HG03095 (cell line): ENCODE data around the gene TMEM132D.

Experiments
- ATAC-seq: cut with Tn5 transposase; IDR thresholded peaks from one replicate; pipeline ENCODE4 v1.9.1; 2021; ENCODE audit warnings: moderate library complexity; ENCODE audit not compliant: unreplicated experiment

TMEM132D gene

GRCh38 chr12:129750421-129750820 lies 153.4 kb downstream of the TMEM132D start:
- no peak for ATAC-seq

DNA sequence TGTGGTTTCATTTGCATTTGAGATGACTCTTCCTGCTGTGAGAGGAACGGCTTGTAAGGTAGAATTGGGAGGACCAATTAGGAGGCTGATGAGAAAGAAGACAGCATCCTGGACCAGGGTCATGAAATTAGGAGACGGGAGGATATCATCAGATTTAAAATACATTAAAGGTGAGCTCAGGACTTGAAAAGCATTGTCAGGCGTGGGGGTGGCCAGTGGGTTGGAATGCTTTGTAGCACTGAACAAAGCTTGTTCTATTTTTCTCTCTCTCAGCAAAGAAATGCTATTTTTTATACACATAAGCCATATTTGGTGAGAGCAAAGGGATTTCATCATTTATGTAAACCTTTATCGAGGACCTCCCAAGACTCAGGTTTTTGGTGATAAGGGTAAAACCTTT lies 157.5 kb downstream of the TMEM132D start:
- ATAC-seq: no peak

DNA sequence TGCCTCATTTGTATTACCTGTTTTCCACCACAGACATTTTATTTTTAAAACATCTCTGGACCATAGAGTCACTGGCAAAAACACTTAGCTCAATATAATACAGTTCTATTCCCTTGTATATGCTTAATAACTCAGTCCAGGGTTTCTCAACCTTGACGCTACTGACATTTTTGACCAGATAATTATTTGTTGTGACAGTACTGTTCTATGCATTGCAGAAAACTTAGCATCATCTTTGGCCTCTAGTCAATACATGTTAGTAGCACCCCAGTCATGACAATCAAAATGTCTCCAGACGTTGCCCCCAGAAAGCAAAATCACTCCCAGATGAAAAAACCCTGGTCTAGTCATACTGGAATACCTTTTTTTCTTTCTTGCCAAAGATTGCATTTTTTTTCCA lies 174.7 kb downstream of the TMEM132D start:
- no peak for ATAC-seq

DNA sequence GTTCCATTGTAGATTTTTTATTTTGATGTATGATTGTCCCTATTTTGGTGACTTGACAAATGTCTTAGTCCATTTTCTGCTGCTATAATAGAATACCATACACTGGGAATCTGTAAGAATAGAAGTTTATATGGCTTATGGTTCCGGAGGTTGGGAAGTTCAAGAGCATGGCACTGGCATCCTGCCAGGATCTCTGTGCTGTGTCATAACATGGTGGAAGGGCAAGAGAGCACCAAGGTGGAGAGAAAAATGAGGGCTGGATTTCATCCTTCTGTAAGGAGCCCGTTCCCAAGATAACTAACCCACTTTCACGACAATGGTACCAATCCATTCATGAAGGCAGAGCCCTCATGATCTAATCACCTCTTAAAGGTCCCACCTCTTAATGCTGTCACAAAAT lies 176.7 kb downstream of the TMEM132D start:
- no peak for ATAC-seq

DNA sequence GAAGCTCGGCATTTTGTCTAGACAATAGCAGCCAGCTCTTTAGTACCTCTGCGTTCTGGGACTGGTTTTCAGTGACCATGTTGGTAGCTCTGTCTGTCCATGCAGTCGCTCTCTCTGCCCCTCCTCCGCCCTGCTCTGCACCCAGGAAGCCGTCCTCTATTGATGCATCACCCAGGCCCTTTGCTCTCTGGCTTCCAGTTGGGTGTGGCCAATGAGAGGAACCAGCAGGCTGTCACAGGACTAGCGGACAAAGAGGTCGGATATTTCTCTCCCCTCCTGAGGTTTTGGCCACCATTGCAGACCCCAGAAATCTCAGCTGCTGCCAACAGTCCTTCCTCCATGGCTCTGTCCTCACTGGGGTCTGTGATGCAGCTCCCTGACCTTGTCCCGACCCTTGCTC lies 180.6 kb downstream of the TMEM132D start:
- ATAC-seq: no peak

- no peak for ATAC-seq
Observed at GRCh38 chr12:129720618-129721017, 183.2 kb downstream of the TMEM132D start.

- no peak for ATAC-seq
Observed at GRCh38 chr12:129719416-129719815, 184.4 kb downstream of the TMEM132D start.

- ATAC-seq: no peak
Observed at GRCh38 chr12:129717438-129717837, 186.4 kb downstream of the TMEM132D start.

DNA sequence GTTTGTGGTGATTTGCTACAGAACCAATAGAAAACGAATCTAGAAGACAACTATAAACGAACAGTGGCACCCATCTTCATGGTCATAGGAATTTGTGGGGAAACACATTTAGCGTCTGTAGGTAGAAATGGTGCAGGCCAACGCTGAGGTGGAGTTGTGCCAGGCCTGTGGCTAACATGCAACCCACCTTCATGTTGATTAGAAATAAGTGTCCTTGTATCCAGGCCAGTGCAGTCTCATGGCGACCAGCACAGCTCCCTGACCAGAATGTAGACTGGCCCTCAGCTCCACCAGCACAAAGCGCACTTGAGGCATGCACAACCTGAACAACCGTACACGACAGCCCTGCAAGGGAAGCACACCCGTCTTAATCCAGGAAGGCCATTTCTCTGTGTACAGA lies 187.0 kb downstream of the TMEM132D start:
- no peak for ATAC-seq

- no peak for ATAC-seq
Observed at GRCh38 chr12:129706716-129707115, 197.1 kb downstream of the TMEM132D start.

DNA sequence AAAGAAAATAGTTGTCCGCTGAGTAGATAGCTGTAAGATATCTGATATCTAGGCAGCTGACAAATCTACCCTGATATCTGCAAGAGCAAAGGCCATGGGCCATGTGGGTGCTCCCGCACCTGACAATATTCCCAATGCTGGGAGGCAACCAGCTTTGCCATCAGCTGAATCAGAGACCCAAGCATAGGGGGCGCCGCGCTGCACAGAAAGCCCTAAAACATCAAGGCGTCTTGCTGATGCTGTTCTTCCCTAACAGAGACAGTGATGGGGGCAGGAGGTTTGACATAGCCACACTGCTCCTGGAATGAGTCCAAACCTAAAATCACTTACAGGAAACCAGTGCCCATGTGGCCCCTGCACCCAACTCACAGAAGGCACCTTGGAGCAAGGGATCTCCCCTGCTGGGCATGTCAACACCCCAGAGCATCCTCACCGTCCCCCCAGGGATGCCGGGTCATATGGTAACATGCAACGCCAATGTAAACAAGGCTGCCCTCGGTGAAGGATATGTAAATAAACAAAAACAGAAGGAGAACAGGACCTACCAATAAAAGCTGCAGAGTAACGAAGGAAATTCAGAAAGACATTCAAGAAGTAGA lies 199.5 kb downstream of the TMEM132D start:
- no peak for ATAC-seq

GRCh38 chr12:129701631-129702101 lies 202.2 kb downstream of the TMEM132D start:
- no peak for ATAC-seq

- ATAC-seq: no peak
Observed at GRCh38 chr12:129700036-129700435, 203.8 kb downstream of the TMEM132D start.

GRCh38 chr12:129696926-129697325 lies 206.9 kb downstream of the TMEM132D start:
- no peak for ATAC-seq

DNA sequence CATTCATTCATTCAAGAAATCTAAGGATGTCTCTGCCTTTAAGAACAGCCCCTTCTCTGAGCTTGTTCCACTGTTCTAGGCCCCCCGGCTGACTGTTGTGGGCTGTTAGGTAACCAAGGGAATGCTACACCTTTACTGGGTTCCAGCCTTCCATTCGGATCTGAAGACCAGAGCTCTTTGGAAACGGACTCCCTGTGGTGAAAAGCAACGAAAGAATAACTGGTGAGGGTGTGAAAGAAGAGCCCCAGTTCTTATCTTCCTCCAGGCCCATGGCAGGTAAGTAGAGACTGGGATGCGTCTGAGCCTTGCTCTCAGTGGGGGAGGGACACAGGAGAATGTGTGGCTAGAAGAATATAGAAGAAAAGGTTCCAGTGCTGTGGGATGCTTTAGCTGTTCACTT lies 207.4 kb downstream of the TMEM132D start:
- ATAC-seq: no peak

- ATAC-seq: no peak
Observed at GRCh38 chr12:129693731-129694130, 210.1 kb downstream of the TMEM132D start.

DNA sequence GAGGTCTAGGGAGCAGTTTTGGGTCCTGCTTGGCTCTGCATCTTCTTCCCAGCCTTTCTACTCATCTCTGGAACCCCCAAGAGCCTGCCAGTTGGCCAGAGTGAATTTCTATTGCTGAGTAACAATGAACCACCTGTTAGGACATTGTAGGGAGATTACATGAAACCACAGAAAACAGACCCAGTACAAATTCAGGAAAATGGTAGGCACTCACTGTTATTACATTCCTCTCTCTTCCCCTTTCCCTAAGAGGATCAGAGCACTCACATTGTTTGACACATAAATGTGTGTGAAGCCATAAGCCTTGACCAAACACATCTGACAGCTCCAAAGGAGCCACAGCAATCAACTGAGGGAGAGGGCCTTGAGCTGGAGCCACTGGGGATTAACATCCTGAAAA lies 216.1 kb downstream of the TMEM132D start:
- no peak for ATAC-seq

DNA sequence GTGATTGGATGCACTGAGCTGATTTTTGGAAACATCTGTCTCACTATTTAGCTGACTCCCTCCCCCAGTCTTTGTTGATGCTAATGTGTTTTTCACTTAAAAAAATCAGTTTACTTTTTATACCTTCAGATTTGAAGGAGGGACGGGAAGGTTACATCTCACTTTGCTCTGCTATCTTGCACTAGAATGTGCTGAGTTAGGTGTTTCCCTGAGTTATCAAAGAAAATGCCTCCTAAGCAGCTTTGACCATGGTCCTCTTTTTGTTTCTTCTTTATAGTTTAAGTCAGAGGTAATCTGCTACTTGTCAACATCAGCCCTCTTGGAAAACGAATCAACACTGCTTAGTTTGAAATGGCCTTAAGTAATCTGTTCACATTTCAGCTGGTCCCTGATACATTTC lies 222.0 kb downstream of the TMEM132D start:
- ATAC-seq: no peak

- no peak for ATAC-seq
Observed at GRCh38 chr12:129681151-129681550, 222.7 kb downstream of the TMEM132D start.

DNA sequence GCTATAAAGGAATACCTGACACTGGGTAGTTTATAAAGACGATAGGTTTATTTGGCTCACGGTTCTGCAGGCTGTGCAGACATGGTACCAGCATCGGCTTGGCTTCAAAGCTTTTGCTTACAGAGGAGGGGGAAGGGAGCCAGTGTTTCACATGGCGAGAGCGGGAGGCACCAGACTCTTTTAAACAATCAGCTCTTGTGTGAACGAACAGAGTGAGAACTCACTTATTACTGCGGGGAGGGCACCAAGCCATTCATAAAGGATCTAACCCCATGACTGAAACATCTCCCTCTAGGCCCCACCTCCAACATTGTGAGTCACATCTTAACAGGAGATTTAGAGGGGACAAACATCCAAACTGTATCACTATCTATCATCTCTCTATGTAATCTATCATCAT lies 227.4 kb downstream of the TMEM132D start:
- ATAC-seq: no peak

DNA sequence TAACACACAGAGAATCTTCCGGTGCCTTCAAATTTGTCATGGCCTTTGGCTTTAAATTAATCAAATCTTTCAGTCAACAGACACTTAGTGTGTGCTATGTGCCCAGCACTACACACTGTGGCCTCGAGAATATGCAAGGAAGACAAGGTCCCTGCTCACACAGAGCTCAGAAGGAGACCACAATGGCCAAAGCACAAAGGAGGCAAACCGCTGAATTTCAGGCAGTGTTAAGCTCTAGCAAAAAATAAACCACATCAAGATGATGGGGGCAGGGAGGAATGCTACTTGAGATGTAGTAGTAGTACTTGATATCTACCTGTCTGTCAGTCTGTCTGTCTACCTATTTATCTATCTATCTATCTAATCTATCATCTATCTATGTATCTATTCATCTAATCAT lies 227.9 kb downstream of the TMEM132D start:
- no peak for ATAC-seq

DNA sequence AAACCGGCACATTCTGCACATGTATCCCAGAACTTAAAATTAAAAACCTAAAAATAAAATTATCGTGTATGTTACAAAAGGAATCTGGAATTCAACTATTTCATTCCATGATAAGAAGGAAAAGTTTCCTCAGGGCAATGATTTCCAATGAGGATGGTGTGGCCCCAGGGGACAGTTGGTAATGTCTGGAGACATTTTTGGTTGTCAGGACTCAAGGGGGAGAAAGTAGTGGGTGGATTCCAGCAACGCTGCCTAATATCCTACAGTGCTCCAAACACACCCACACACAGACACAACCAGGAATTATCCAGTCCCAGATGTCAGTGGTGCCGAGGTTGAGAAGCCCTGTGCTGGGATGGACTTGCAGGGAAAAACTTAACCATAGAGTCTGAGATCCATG lies 228.3 kb downstream of the TMEM132D start:
- ATAC-seq: no peak

DNA sequence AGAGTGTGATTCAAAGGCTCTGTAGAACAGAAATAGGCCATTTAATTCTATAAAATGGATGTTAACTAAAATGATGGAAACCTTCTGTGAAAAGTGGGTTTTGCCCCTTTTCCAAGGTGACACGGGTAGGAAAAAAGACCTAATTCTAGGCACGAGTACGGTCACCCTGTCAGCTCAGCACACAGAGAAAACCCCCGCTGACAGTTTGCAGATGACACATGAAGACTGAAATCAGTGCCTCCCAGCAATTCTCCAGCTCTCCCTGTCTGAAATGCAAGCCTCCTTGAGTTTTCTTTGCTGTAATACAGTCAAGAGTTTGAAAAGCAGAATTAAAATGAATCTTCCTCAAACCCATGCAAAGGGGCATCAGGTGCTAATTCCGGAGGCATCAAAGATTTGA lies 230.0 kb downstream of the TMEM132D start:
- ATAC-seq: no peak
